ENCODE results near the gene NOTO.
"Not testable (repeated sequence)": the region's sequence is repeated elsewhere in the genome, so short reads cannot be mapped to it uniquely, and the experiment has no call there.

NOTO gene

GRCh38 chr2:73175663-73176204 lies 26.6 kb upstream of the NOTO start:
- Mint-ChIP-seq H3K9me3 (no peaks in the 10 kb centered on the region), H3K36me3 (ENCODE audit: insufficient read depth) (no peaks in the 10 kb centered on the region), H3K27ac (no peak overlapping the region), H3K4me3 (peak overlapping the region; percentile 90 to 93), H3K27me3 (peaks cover 23 to 38% of the 10 kb centered on the region in 2 donors), H3K4me1 (ENCODE audit: low read depth in 2 of 2) (peaks cover 14 to 16% of the 10 kb centered on the region in 2 donors)
- DNase-seq (peak; percentile 60 to 66 (median 65)), ATAC-seq (replicated peaks) (peak; percentile 56)

DNA sequence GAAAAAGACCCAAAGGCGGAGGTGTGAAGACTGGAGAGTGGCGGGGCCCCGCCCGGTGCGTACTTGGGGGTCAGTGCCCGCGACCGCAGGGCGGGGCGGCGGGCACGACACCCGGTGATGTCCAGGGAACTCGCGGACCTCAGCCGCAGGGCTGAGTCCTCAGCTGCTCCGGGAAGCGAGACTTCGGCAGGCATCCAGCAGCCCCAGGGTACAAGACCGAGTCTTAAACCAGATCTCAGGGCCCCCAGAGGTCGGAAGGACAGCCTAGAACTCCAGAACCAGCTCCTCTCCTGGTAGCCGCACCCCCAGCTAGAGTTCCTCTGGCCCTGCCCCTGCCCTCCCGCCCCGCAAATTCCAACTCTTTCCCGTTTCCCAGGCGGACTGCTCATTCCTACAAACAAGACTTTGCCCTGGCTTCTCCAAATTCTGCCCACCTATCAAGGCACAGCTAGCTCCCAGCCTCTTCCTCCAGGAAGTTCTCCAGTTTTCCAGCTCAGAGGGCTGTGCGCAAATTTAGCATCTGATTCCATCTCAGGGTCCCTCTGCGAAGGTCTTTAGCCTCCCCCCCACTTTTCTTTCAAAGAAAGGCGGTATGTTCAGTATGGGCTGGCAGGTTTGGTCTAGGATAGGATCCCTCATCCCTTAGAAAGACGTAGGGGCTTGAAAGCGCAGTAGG lies 26.0 kb upstream of the NOTO start:
- H3K36me3 Mint-ChIP-seq (ENCODE audit: insufficient read depth), result no peaks in the 10 kb centered on the region
- no peak for DNase-seq
- H3K9me3 Mint-ChIP-seq, result no peaks in the 10 kb centered on the region
- H3K27ac Mint-ChIP-seq, result peak overlapping the region in 1 of 2 donors; percentile 75
- H3K27me3 Mint-ChIP-seq, result peaks cover 29 to 38% of the 10 kb centered on the region in 2 donors
- H3K4me1 Mint-ChIP-seq (ENCODE audit: low read depth in 2 of 2), result peaks cover 14 to 16% of the 10 kb centered on the region in 2 donors
- peak overlapping the region; percentile 90 to 93 for H3K4me3 Mint-ChIP-seq
- no peak for ATAC-seq (replicated peaks)

GRCh38 chr2:73176881-73177644 lies 25.3 kb upstream of the NOTO start:
- H3K9me3 Mint-ChIP-seq, result no peaks in the 10 kb centered on the region
- H3K4me3 Mint-ChIP-seq, result peak overlapping the region; percentile 90 to 93
- DNase-seq, result peak; percentile 89 to 90 (median 89)
- peak; percentile 88 for ATAC-seq (replicated peaks)
- H3K27ac Mint-ChIP-seq, result peak overlapping the region in 1 of 2 donors; percentile 75
- peaks cover 14 to 16% of the 10 kb centered on the region in 2 donors for H3K4me1 Mint-ChIP-seq (ENCODE audit: low read depth in 2 of 2)
- peaks cover 29 to 35% of the 10 kb centered on the region in 2 donors for H3K27me3 Mint-ChIP-seq
- H3K36me3 Mint-ChIP-seq (ENCODE audit: insufficient read depth), result no peaks in the 10 kb centered on the region

- H3K36me3 Mint-ChIP-seq (ENCODE audit: insufficient read depth), result no peaks in the 10 kb centered on the region
- peak overlapping the region in 1 of 2 donors; percentile 75 for H3K27ac Mint-ChIP-seq
- peaks cover 14 to 16% of the 10 kb centered on the region in 2 donors for H3K4me1 Mint-ChIP-seq (ENCODE audit: low read depth in 2 of 2)
- peak overlapping the region; percentile 90 to 93 for H3K4me3 Mint-ChIP-seq
- no peaks in the 10 kb centered on the region for H3K9me3 Mint-ChIP-seq
- DNase-seq (no peak), ATAC-seq (replicated peaks) (peak; percentile 8)
- peaks cover 28 to 33% of the 10 kb centered on the region in 2 donors for H3K27me3 Mint-ChIP-seq
Observed at GRCh38 chr2:73177645-73178255, 24.6 kb upstream of the NOTO start.

DNA sequence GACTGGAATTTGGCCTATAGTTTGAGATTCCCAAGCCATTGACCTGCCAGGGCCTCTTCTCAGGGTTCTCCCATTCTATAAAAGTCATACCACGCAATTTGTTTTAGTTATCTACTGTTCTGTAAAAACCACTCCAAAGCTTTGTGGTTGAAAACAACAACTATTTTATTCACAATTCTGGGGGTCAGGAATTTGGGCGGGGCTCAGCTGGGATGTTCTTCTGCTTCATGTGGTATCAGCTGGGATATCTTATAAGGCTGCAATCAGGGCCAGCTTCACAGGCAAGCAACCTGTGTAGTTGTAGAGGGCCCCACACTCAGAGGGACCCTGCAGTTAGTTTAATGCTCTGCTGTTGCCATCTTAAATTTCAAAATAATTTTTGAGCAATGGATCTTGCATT lies 16.4 kb upstream of the NOTO start:
- no peaks in the 10 kb centered on the region for H3K36me3 Mint-ChIP-seq (ENCODE audit: insufficient read depth)
- H3K4me1 Mint-ChIP-seq (ENCODE audit: low read depth in 2 of 2), result no peaks in the 10 kb centered on the region
- no peak for ATAC-seq (replicated peaks)
- peaks cover 28 to 31% of the 10 kb centered on the region in 2 donors for H3K27me3 Mint-ChIP-seq
- H3K4me3 Mint-ChIP-seq, result no peak overlapping the region
- H3K27ac Mint-ChIP-seq, result no peak overlapping the region
- DNase-seq, result no peak
- no peaks in the 10 kb centered on the region for H3K9me3 Mint-ChIP-seq

GRCh38 chr2:73187549-73187948 lies 14.8 kb upstream of the NOTO start:
- H3K9me3 Mint-ChIP-seq, result no peaks in the 10 kb centered on the region
- no peak for DNase-seq
- no peaks in the 10 kb centered on the region for H3K36me3 Mint-ChIP-seq (ENCODE audit: insufficient read depth)
- no peak overlapping the region for H3K4me3 Mint-ChIP-seq
- H3K4me1 Mint-ChIP-seq (ENCODE audit: low read depth in 2 of 2), result no peaks in the 10 kb centered on the region
- H3K27me3 Mint-ChIP-seq, result peaks cover 20 to 31% of the 10 kb centered on the region in 2 donors
- no peak for ATAC-seq (replicated peaks)
- H3K27ac Mint-ChIP-seq, result no peak overlapping the region

DNA sequence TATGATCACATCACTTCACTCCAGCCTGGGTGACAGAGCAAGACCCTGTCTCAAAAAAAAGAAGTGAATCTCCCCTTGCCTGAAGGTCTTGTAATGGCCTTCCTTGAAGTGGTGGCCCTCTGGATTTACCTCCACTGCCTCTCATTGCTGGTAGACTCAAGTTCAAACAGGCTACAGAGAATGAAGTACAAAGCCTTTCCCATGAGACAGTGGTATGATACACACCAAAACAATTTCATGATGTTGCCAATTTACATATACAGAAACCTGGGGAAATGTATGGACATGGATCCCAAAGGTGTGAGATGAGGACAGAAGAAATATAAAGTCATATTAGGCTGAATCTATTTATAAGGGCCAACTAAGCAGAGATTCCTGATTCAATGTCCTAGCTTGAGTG lies 4.8 kb upstream of the NOTO start:
- H3K4me1 Mint-ChIP-seq (ENCODE audit: low read depth in 2 of 2), result peaks cover 0 to 3% of the 10 kb centered on the region in 2 donors
- H3K36me3 Mint-ChIP-seq (ENCODE audit: insufficient read depth), result no peaks in the 10 kb centered on the region
- ATAC-seq (replicated peaks) (no peak), DNase-seq (no peak)
- peaks cover 39 to 59% of the 10 kb centered on the region in 2 donors for H3K27me3 Mint-ChIP-seq
- no peak overlapping the region for H3K27ac Mint-ChIP-seq
- H3K4me3 Mint-ChIP-seq, result no peak overlapping the region
- H3K9me3 Mint-ChIP-seq, result no peaks in the 10 kb centered on the region

DNA sequence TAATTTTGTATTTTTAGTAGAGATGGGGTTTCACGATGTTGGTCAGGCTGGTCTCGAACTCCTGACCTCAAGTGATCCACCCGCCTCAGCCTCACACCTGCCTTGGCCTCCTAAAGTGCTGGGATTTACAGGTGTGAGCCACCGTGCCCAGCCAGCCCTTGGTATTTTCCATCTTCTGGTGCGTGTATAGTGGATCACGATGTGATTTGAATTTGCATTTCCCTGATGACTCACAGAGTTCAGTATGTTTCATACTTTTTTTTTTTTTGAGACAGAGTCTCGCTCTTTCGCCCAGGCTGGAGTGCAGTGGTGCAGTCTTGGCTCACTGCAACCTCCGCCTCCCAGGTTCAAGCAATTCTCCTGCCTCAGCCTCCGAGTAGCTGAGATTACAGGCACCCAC lies 2.1 kb upstream of the NOTO start:
- H3K4me3 Mint-ChIP-seq; H3K36me3 Mint-ChIP-seq (ENCODE audit: insufficient read depth): not testable (repeated sequence)
- H3K27me3 Mint-ChIP-seq, result peaks cover 59 to 86% of the 10 kb centered on the region in 2 donors

DNA sequence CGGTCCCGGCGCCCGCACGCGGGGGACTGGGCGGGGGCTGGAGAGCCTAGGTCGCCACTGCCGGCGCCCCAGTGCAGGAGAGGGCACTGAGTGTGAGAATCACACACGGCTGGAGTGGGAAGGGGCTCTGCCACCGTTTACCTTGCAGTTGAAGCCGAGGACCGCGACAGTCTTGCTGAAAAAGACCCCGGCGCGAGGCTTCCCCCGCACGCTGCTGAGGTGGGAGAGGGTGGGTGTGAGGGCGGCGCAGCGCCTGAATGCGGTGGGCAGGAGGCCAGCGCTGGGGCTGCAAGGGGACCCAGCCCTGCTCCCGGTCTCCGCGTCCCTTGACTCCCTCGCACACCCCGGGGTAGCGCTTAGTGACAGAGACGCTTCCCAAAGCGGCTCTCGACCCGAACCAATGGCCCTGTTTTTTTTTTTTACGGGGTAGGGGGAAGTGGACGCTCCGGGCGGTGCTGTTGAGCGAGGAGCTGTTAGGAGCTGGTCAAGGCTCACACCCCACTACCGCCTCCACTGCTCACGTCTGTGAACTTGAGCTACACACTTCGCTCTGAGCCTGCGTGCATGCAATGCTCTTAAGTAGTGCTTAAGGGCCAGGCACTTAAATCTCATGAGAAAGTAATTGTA lies 794 bp downstream of the NOTO start:
- H3K9me3 Mint-ChIP-seq, result no peaks in the 10 kb centered on the region
- DNase-seq (no peak), ATAC-seq (replicated peaks) (no peak)
- H3K27ac Mint-ChIP-seq, result no peak overlapping the region
- peaks cover 62 to 92% of the 10 kb centered on the region in 2 donors for H3K27me3 Mint-ChIP-seq
- no peaks in the 10 kb centered on the region for H3K36me3 Mint-ChIP-seq (ENCODE audit: insufficient read depth)
- H3K4me1 Mint-ChIP-seq (ENCODE audit: low read depth in 2 of 2), result peaks cover 0 to 5% of the 10 kb centered on the region in 2 donors
- peak overlapping the region; percentile 58 to 63 for H3K4me3 Mint-ChIP-seq

More for the DNA sequence above, 2.1 kb upstream of the NOTO start:
- H3K4me1 Mint-ChIP-seq (ENCODE audit: low read depth in 2 of 2); ATAC-seq (replicated peaks); H3K27ac Mint-ChIP-seq; H3K9me3 Mint-ChIP-seq; DNase-seq: not testable (repeated sequence)

GRCh38 chr2:73205611-73206010 lies 3.2 kb downstream of the NOTO start:
- no peak for ATAC-seq (replicated peaks)
- Mint-ChIP-seq H3K36me3 (ENCODE audit: insufficient read depth) (no peaks in the 10 kb centered on the region), H3K9me3 (no peaks in the 10 kb centered on the region), H3K4me3 (no peak overlapping the region), H3K4me1 (ENCODE audit: low read depth in 2 of 2) (peaks cover 0 to 5% of the 10 kb centered on the region in 2 donors), H3K27ac (no peak overlapping the region), H3K27me3 (peaks cover 60 to 82% of the 10 kb centered on the region in 2 donors)
- no peak for DNase-seq

DNA sequence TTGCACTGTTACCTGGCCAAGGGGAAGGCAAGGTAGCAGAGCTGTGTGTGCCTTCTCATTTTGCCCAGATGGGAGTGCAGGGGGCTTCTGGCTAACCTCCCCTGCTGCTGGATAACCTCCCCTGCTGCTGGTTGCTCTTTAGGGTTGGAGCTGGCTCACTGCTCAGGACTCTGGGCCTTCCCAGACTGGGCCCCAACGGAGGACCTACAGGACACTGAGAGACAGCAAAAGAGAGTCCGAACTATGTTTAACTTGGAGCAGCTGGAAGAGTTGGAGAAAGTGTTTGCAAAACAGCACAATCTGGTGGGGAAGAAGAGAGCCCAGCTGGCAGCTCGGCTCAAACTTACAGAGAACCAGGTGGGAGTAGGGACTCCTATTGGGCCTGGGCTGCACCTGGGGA lies 5.9 kb downstream of the NOTO start:
- Mint-ChIP-seq H3K4me3 (no peak overlapping the region), H3K4me1 (ENCODE audit: low read depth in 2 of 2) (peaks cover 0 to 4% of the 10 kb centered on the region in 2 donors), H3K9me3 (no peaks in the 10 kb centered on the region), H3K27me3 (peaks cover 49 to 58% of the 10 kb centered on the region in 2 donors), H3K27ac (no peak overlapping the region), H3K36me3 (ENCODE audit: insufficient read depth) (peaks cover 1% of the 10 kb centered on the region)
- DNase-seq (no peak), ATAC-seq (replicated peaks) (no peak)

DNA sequence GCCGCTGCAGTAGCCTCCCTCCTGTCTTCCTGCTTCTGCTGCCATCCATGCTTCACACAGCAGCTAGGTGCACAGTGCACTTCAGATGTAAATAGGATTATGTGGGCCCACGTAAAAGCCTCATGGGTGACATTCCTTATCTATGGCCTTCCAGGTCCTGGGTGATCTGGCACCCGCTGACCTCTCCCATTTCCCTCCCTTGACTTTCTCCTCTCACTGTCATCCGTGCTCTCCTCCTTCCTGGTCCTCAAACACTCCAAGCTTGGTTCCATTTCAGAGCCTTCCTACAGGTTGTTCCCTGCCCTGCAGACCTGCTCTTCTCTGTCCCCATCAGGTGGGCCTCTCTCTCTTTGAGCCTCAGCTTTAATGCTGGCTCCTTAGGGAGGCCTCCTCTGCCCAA lies 7.6 kb downstream of the NOTO start:
- peaks cover 32 to 40% of the 10 kb centered on the region in 2 donors for H3K27me3 Mint-ChIP-seq
- H3K9me3 Mint-ChIP-seq, result no peaks in the 10 kb centered on the region
- H3K36me3 Mint-ChIP-seq (ENCODE audit: insufficient read depth), result peaks cover 10% of the 10 kb centered on the region
- H3K4me1 Mint-ChIP-seq (ENCODE audit: low read depth in 2 of 2), result peaks cover 14 to 15% of the 10 kb centered on the region in 2 donors
- H3K27ac Mint-ChIP-seq, result no peak overlapping the region
- ATAC-seq (replicated peaks), result no peak
- no peak for DNase-seq
- no peak overlapping the region for H3K4me3 Mint-ChIP-seq

- peaks cover 29 to 33% of the 10 kb centered on the region in 2 donors for H3K27me3 Mint-ChIP-seq
- H3K4me1 Mint-ChIP-seq (ENCODE audit: low read depth in 2 of 2), result peaks cover 20 to 22% of the 10 kb centered on the region in 2 donors
- H3K9me3 Mint-ChIP-seq, result no peaks in the 10 kb centered on the region
- peaks cover 13% of the 10 kb centered on the region for H3K36me3 Mint-ChIP-seq (ENCODE audit: insufficient read depth)
- no peak overlapping the region for H3K4me3 Mint-ChIP-seq
- no peak for ATAC-seq (replicated peaks)
- no peak overlapping the region for H3K27ac Mint-ChIP-seq
- no peak for DNase-seq
Observed at GRCh38 chr2:73210696-73211095, 8.3 kb downstream of the NOTO start.
